ENCODE measurements around the gene PLPP3.

PLPP3 gene

GRCh38 chr1:56446531-56447098 lies 132.7 kb downstream of the PLPP3 start (continued):
- TF ChIP-seq OSR2 (tag by site-specific recombination; IDR thresholded peaks at IDR 0.05) (peak; percentile 56; the same call in 1 of the 2 replicates), ZXDB (tag by site-specific recombination; IDR thresholded peaks at IDR 0.05) (peak; percentile 35; the same call in 1 of the 2 replicates), MZF1 (tag by site-specific recombination; IDR thresholded peaks at IDR 0.05; ENCODE audit: borderline replicate concordance) (no peak), ZNF23 (tag by site-specific recombination; IDR thresholded peaks at IDR 0.05; ENCODE audit: borderline replicate concordance) (no peak), PBX3 (CRISPR knock-in tag; IDR thresholded peaks at IDR 0.05) (no peak), SP7 (tag by site-specific recombination; IDR thresholded peaks at IDR 0.05) (no peak), HOXC10 (CRISPR knock-in tag; IDR thresholded peaks at IDR 0.05) (no peak), ZNF423 (tag by site-specific recombination; IDR thresholded peaks at IDR 0.05) (no peak), ZNF776 (tag by site-specific recombination; IDR thresholded peaks at IDR 0.05; ENCODE audit: borderline replicate concordance) (no peak), ZNF350 (tag by site-specific recombination; IDR thresholded peaks at IDR 0.05) (no peak), ZNF624 (tag by site-specific recombination; IDR thresholded peaks at IDR 0.05) (no peak), ZBTB44 (tag by site-specific recombination; IDR thresholded peaks at IDR 0.05) (0 out of 2 replicates have a peak, but pooled peaks have one; percentile 18), ZNF692 (tag by site-specific recombination; IDR thresholded peaks at IDR 0.05) (0 out of 2 replicates have a peak, but pooled peaks have one; percentile 29), TSHZ1 (tag by site-specific recombination; IDR thresholded peaks at IDR 0.05; ENCODE audit: borderline replicate concordance) (0 out of 2 replicates have a peak, but pooled peaks have one; percentile 30), ZNF501 (tag by site-specific recombination; IDR thresholded peaks at IDR 0.05) (no peak), ZNF629 (tag by site-specific recombination; IDR thresholded peaks at IDR 0.05) (peak; percentile 64), ZNF121 (tag by site-specific recombination; IDR thresholded peaks at IDR 0.05) (no peak), ZSCAN4 (tag by site-specific recombination; IDR thresholded peaks at IDR 0.05) (no peak), ATF2 (tag by site-specific recombination; IDR thresholded peaks at IDR 0.05; ENCODE audit: low read depth) (no peak), ZNF704 (tag by site-specific recombination; IDR thresholded peaks at IDR 0.05) (no peak), ZNF214 (tag by site-specific recombination; IDR thresholded peaks at IDR 0.05; ENCODE audit: borderline replicate concordance) (no peak), ZNF202 (tag by site-specific recombination; IDR thresholded peaks at IDR 0.05; ENCODE audit: borderline replicate concordance) (no peak), ZNF274 (IDR thresholded peaks at IDR 0.05; ENCODE audit: low read length) (no peak), ZNF274 (tag by site-specific recombination; IDR thresholded peaks at IDR 0.05; ENCODE audit: borderline replicate concordance) (no peak), SETDB1 (IDR thresholded peaks at IDR 0.05; ENCODE audit: insufficient read length, low read length) (no peak), ZNF645 (tag by site-specific recombination; IDR thresholded peaks at IDR 0.05) (no peak), KLF16 (tag by site-specific recombination; IDR thresholded peaks at IDR 0.05) (no peak)

Measured in HEK293 (cell line).